ENCODE measurements around the gene ABCC10.

The ABCC10 gene

GRCh38 chr6:43491750-43492661 lies 64.7 kb downstream of the ABCC10 start:
- Histone ChIP-seq H3K27me3 (no peaks in the 10 kb centered on the region), H3K4me1 (peaks cover 0 to 47% (median 36%) of the 10 kb centered on the region in 4 donors), H3K4me3 (no peak overlapping the region), H3K9me3 (no peaks in the 10 kb centered on the region), H3K36me3 (peaks cover 3 to 14% (median 5%) of the 10 kb centered on the region in 3 donors), H3K27ac (peak overlapping the region; percentile 34 to 37)
- peak; percentile 83 to 88 for DNase-seq
- intact Hi-C loops (cut with DNase I; ENCODE audit: low total_unique reads) = no loop called here
- no peak for TF ChIP-seq CTCF (IDR thresholded peaks at IDR 0.05)

- DNase-seq = no peak
- no peak for TF ChIP-seq CTCF (IDR thresholded peaks at IDR 0.05)
- H3K36me3 ChIP-seq = peaks cover 4 to 17% (median 5%) of the 10 kb centered on the region in 3 donors
- H3K4me3 ChIP-seq = no peak overlapping the region
- H3K9me3 ChIP-seq = no peaks in the 10 kb centered on the region
- peaks cover 0 to 51% (median 41%) of the 10 kb centered on the region in 4 donors for H3K4me1 ChIP-seq
- H3K27ac ChIP-seq = peak overlapping the region; percentile 34 to 37
- intact Hi-C loops (cut with DNase I; ENCODE audit: low total_unique reads) = no loop called here
- no peaks in the 10 kb centered on the region for H3K27me3 ChIP-seq
Measured at GRCh38 chr6:43492673-43493072, 65.3 kb downstream of the ABCC10 start.

- H3K27ac ChIP-seq = no peak overlapping the region
- intact Hi-C loops (cut with DNase I; ENCODE audit: low total_unique reads) = no loop called here
- H3K4me1 ChIP-seq = peaks cover 0 to 52% (median 43%) of the 10 kb centered on the region in 4 donors
- DNase-seq = no peak
- H3K9me3 ChIP-seq = no peaks in the 10 kb centered on the region
- peaks cover 5 to 20% (median 10%) of the 10 kb centered on the region in 3 donors for H3K36me3 ChIP-seq
- TF ChIP-seq CTCF (IDR thresholded peaks at IDR 0.05) = no peak
- no peaks in the 10 kb centered on the region for H3K27me3 ChIP-seq
- H3K4me3 ChIP-seq = no peak overlapping the region
Measured at GRCh38 chr6:43493230-43493629, 65.9 kb downstream of the ABCC10 start.

GRCh38 chr6:43493833-43494232 lies 66.5 kb downstream of the ABCC10 start:
- Histone ChIP-seq H3K4me1 (peaks cover 0 to 54% (median 43%) of the 10 kb centered on the region in 4 donors), H3K9me3 (no peaks in the 10 kb centered on the region), H3K36me3 (peaks cover 8 to 25% (median 16%) of the 10 kb centered on the region in 3 donors), H3K27ac (no peak overlapping the region), H3K27me3 (no peaks in the 10 kb centered on the region), H3K4me3 (no peak overlapping the region)
- TF ChIP-seq CTCF (IDR thresholded peaks at IDR 0.05) = no peak
- intact Hi-C loops (cut with DNase I; ENCODE audit: low total_unique reads) = no loop called here
- DNase-seq = no peak

- Histone ChIP-seq H3K9me3 (no peaks in the 10 kb centered on the region), H3K4me1 (peaks cover 0 to 59% (median 41%) of the 10 kb centered on the region in 4 donors), H3K36me3 (peaks cover 13 to 28% (median 21%) of the 10 kb centered on the region in 3 donors), H3K27me3 (no peaks in the 10 kb centered on the region), H3K27ac (no peak overlapping the region), H3K4me3 (no peak overlapping the region)
- TF ChIP-seq CTCF (IDR thresholded peaks at IDR 0.05) = no peak
- intact Hi-C loops (cut with DNase I; ENCODE audit: low total_unique reads) = no loop called here
- no peak for DNase-seq
Measured at GRCh38 chr6:43494321-43494720, 67.0 kb downstream of the ABCC10 start.

All from tibial artery (tissue), 4 donors.